GM23338 (cell line): ENCODE results near the gene ADAMTSL2. TPM values are rescaled to one million over a fixed set of nuclear protein-coding genes. Genes with fewer than 3 reads are reported as not detected.

Source experiments
- ATAC-seq: fragments of 200-7000 bp; cut with Tn5 transposase; 3 replicates; pipeline ENCODE4 v1.9.1; 2020
- DNase-seq: peaks from one replicate; pipeline ENCODE4 v3.0.0-alpha.2; 2015; ENCODE audit warnings: low spot score
- H2AFZ ChIP-seq: fragments of 200-600 bp; sonication (generic); 2 replicates; pipeline ENCODE4 v1.8.0; 2016; ENCODE audit warnings: antibody characterized with exemption, mild to moderate bottlenecking, moderate library complexity
- H3F3A ChIP-seq: fragments of 200-600 bp; sonication (generic); replicated peaks from 2 replicates; pipeline ENCODE4 v1.8.0; 2017; ENCODE audit warnings: antibody characterized with exemption, mixed run types, low read depth
- H3K27ac ChIP-seq: fragments of 200-600 bp; sonication (generic); 2 replicates; pipeline ENCODE4 v1.6.1; 2016; ENCODE audit warnings: low read depth
- H3K27me3 ChIP-seq: fragments of 200-600 bp; sonication (generic); 2 replicates; pipeline ENCODE4 v1.8.0; 2016; ENCODE audit warnings: mild to moderate bottlenecking, mixed run types, moderate library complexity; ENCODE audit not compliant: insufficient read depth
- H3K36me3 ChIP-seq: fragments of 200-600 bp; sonication (generic); 2 replicates; pipeline ENCODE4 v1.8.0; 2016; ENCODE audit warnings: mild to moderate bottlenecking; ENCODE audit not compliant: insufficient read depth
- H3K4me1 ChIP-seq: fragments of 200-600 bp; sonication (generic); 2 replicates; pipeline ENCODE4 v1.8.0; 2016; ENCODE audit warnings: mild to moderate bottlenecking, moderate library complexity; ENCODE audit not compliant: insufficient read depth
- H3K4me2 ChIP-seq: fragments of 200-600 bp; sonication (generic); 2 replicates; pipeline ENCODE4 v1.7.1; 2017; ENCODE audit warnings: mixed run types
- H3K4me3 ChIP-seq: fragments of 200-600 bp; sonication (generic); 2 replicates; pipeline ENCODE4 v1.6.1; 2016; ENCODE audit warnings: mixed run types
- H3K79me2 ChIP-seq: fragments of 200-600 bp; sonication (generic); replicated peaks from 2 replicates; pipeline ENCODE4 v1.8.0; 2017; ENCODE audit warnings: mild to moderate bottlenecking; ENCODE audit not compliant: insufficient read depth
- H3K9me2 ChIP-seq: fragments of 200-600 bp; sonication (generic); 2 replicates; pipeline ENCODE4 v1.8.0; 2017; ENCODE audit not compliant: insufficient read depth
- H4K20me1 ChIP-seq: fragments of 200-600 bp; sonication (generic); replicated peaks from 2 replicates; pipeline ENCODE4 v1.8.0; 2017; ENCODE audit warnings: mild to moderate bottlenecking; ENCODE audit not compliant: insufficient read depth
- H3K27ac Mint-ChIP-seq: 2 replicates; pipeline ENCODE4 v1.8.0; 2020; ENCODE audit warnings: inconsistent platforms, mild to moderate bottlenecking, moderate library complexity, mixed read lengths
- H3K27me3 Mint-ChIP-seq: 3 replicates; pipeline ENCODE4 v1.8.0; 2022; ENCODE audit warnings: low read depth, mild to moderate bottlenecking, moderate library complexity, mixed read lengths, inconsistent platforms; ENCODE audit not compliant: insufficient read depth, poor library complexity
- H3K36me3 Mint-ChIP-seq: 3 replicates; pipeline ENCODE4 v1.8.0; 2021; ENCODE audit warnings: low read depth, mild to moderate bottlenecking, inconsistent platforms, moderate library complexity, mixed read lengths
- H3K4me1 Mint-ChIP-seq: 3 replicates; pipeline ENCODE4 v1.8.0; 2020; ENCODE audit warnings: mild to moderate bottlenecking, inconsistent platforms, mixed read lengths
- H3K4me3 Mint-ChIP-seq: 3 replicates; pipeline ENCODE4 v1.8.0; 2021; ENCODE audit warnings: moderate library complexity, mild to moderate bottlenecking, inconsistent platforms, mixed read lengths
- H3K9me3 Mint-ChIP-seq: 3 replicates; pipeline ENCODE4 v1.8.0; 2020; ENCODE audit warnings: moderate library complexity, mild to moderate bottlenecking, inconsistent platforms, mixed read lengths
- CREB1 ChIP-seq: fragments of 250-450 bp; sonication (Bioruptor Pico); IDR thresholded peaks from 2 replicates; pipeline ENCODE4 v1.5.0; 2020; ENCODE audit warnings: low read depth, mild to moderate bottlenecking, moderate library complexity
- EZH2 ChIP-seq: fragments of 200-600 bp; sonication (generic); IDR thresholded peaks from one replicate; pipeline ENCODE4 v1.8.0; 2017; ENCODE audit warnings: antibody characterized with exemption, mild to moderate bottlenecking, low read depth; ENCODE audit not compliant: unreplicated experiment
- EZH2phosphoT487 ChIP-seq: fragments of 200-600 bp; sonication (generic); IDR thresholded peaks from one replicate; pipeline ENCODE4 v1.8.1; 2018; ENCODE audit warnings: antibody characterized with exemption; ENCODE audit not compliant: unreplicated experiment
- JUNB ChIP-seq: IDR thresholded peaks from one replicate; pipeline ENCODE4 v1.6.1; 2016; ENCODE audit warnings: antibody characterized with exemption; ENCODE audit not compliant: unreplicated experiment
- NANOG ChIP-seq: IDR thresholded peaks from 2 replicates; pipeline ENCODE4 v1.6.1; 2016; ENCODE audit warnings: antibody characterized with exemption, borderline replicate concordance
- POLR2AphosphoS5 ChIP-seq: IDR thresholded peaks from 2 replicates; pipeline ENCODE4 v1.6.1; 2016; ENCODE audit warnings: antibody characterized with exemption, low read depth
- STAT1 ChIP-seq: IDR thresholded peaks from one replicate; pipeline ENCODE4 v1.6.1; 2016; ENCODE audit warnings: antibody characterized with exemption; ENCODE audit not compliant: unreplicated experiment
- ZNF114 ChIP-seq: fragments of 250-450 bp; sonication (Bioruptor Pico); IDR thresholded peaks from 2 replicates; pipeline ENCODE4 v1.5.0; 2020; ENCODE audit warnings: mild to moderate bottlenecking, moderate library complexity
- ZNF331 ChIP-seq: fragments of 250-450 bp; sonication (Bioruptor Pico); IDR thresholded peaks from 2 replicates; pipeline ENCODE4 v1.5.0; 2020; ENCODE audit warnings: low read depth, mild to moderate bottlenecking, moderate library complexity
- polyA plus RNA-seq: library from polyadenylated mRNA; unstranded; fragments of >200 nt; fragmentation: Nextera tagmentation; extraction: Ambion mirVana; gene quantifications from 2 replicates; pipeline ENCODE4 v1.2.1, GENCODE V29; 2016
- total RNA-seq: library from RNA; depleted of rRNA; stranded (reverse); fragments of >200 nt; shearing (Covaris generic); gene quantifications from 2 replicates; pipeline ENCODE4 v1.2.3, GENCODE V29; 2014
- TF ChIP-seq, protein P1 (sequence below), 2 experiments: fragments of 200-600 bp in 1 of 2; sonication (generic) in 1 of 2; conservative IDR thresholded peaks; 2 replicates each; pipeline versions ENCODE4 v1.5.1 to v1.6.1; 2016 to 2017; ENCODE audit warnings: antibody characterized with exemption in 2 of 2, low read depth in 2 of 2, mild to moderate bottlenecking in 2 of 2, moderate library complexity in 1 of 2
- TF ChIP-seq, protein P2 (sequence below): IDR thresholded peaks from one replicate; pipeline ENCODE4 v1.6.1; 2018; ENCODE audit warnings: antibody characterized with exemption; ENCODE audit not compliant: unreplicated experiment
- TF ChIP-seq, protein P3 (sequence below): fragments of 250-450 bp; sonication (Bioruptor Pico); IDR thresholded peaks from 2 replicates; pipeline ENCODE4 v1.5.0; 2020; ENCODE audit warnings: mild to moderate bottlenecking, moderate library complexity
- TF ChIP-seq, protein P4 (sequence below): IDR thresholded peaks from 2 replicates; pipeline ENCODE4 v1.6.1; 2016; ENCODE audit warnings: antibody characterized with exemption

ADAMTSL2 gene
- total and polyA plus RNA-seq, 2 experiments from 2014 or later, result 0.15 to 0.66 TPM

DNA sequence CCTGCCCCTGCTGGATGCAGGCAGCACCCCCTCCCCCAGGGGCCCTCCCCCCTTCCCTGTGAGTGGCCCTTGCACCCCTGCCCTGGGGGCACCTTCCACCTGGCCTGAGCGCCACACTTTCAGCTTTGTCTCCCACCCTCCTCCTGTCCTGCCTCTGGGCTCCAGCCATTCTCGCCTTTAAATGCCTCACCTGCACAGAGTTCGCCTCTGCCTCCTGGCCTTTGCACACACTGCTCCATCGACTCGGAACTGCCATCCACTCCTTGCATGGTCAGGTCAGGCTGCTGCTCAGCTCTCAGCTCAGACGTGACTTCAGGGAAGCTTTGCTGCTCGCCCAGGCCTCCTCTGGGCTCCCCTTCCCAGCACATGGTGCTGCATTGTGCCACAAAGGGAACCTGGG is 64.5 kb downstream of the ADAMTSL2 start:
- Mint-ChIP-seq H3K4me1 (peaks cover 15% of the 10 kb centered on the region; the same call in 2 of the 3 replicates), H3K27me3 (peaks cover 5% of the 10 kb centered on the region), H3K9me3 (peaks cover 37% of the 10 kb centered on the region), H3K4me3 (no peak overlapping the region), H3K36me3 (peaks cover 14% of the 10 kb centered on the region), H3K27ac (no peak overlapping the region)
- H3K4me3 ChIP-seq, result no peak overlapping the region
- H3K4me1 ChIP-seq, result no peaks in the 10 kb centered on the region
- H3K4me2 ChIP-seq, result no peak overlapping the region
- no peak for ATAC-seq
- H3F3A ChIP-seq, result peaks cover 6% of the 10 kb centered on the region; the same call in 1 of the 2 replicates
- H3K9me2 ChIP-seq, result no peaks in the 10 kb centered on the region
- H4K20me1 ChIP-seq, result no peaks in the 10 kb centered on the region
- TF ChIP-seq, protein P1, sequence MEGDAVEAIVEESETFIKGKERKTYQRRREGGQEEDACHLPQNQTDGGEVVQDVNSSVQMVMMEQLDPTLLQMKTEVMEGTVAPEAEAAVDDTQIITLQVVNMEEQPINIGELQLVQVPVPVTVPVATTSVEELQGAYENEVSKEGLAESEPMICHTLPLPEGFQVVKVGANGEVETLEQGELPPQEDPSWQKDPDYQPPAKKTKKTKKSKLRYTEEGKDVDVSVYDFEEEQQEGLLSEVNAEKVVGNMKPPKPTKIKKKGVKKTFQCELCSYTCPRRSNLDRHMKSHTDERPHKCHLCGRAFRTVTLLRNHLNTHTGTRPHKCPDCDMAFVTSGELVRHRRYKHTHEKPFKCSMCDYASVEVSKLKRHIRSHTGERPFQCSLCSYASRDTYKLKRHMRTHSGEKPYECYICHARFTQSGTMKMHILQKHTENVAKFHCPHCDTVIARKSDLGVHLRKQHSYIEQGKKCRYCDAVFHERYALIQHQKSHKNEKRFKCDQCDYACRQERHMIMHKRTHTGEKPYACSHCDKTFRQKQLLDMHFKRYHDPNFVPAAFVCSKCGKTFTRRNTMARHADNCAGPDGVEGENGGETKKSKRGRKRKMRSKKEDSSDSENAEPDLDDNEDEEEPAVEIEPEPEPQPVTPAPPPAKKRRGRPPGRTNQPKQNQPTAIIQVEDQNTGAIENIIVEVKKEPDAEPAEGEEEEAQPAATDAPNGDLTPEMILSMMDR (conservative IDR thresholded peaks at IDR 0.05; ENCODE audit: low read depth in 2 of 2), result no peak
- no peak for TF ChIP-seq EZH2phosphoT487
- TF ChIP-seq CREB1 (CRISPR knock-in tag), result no peak
- no peak for TF ChIP-seq STAT1
- no peak for TF ChIP-seq POLR2AphosphoS5
- TF ChIP-seq, protein P2, sequence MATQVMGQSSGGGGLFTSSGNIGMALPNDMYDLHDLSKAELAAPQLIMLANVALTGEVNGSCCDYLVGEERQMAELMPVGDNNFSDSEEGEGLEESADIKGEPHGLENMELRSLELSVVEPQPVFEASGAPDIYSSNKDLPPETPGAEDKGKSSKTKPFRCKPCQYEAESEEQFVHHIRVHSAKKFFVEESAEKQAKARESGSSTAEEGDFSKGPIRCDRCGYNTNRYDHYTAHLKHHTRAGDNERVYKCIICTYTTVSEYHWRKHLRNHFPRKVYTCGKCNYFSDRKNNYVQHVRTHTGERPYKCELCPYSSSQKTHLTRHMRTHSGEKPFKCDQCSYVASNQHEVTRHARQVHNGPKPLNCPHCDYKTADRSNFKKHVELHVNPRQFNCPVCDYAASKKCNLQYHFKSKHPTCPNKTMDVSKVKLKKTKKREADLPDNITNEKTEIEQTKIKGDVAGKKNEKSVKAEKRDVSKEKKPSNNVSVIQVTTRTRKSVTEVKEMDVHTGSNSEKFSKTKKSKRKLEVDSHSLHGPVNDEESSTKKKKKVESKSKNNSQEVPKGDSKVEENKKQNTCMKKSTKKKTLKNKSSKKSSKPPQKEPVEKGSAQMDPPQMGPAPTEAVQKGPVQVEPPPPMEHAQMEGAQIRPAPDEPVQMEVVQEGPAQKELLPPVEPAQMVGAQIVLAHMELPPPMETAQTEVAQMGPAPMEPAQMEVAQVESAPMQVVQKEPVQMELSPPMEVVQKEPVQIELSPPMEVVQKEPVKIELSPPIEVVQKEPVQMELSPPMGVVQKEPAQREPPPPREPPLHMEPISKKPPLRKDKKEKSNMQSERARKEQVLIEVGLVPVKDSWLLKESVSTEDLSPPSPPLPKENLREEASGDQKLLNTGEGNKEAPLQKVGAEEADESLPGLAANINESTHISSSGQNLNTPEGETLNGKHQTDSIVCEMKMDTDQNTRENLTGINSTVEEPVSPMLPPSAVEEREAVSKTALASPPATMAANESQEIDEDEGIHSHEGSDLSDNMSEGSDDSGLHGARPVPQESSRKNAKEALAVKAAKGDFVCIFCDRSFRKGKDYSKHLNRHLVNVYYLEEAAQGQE, result no peak
- TF ChIP-seq EZH2, result no peak
- TF ChIP-seq ZNF114 (CRISPR knock-in tag), result no peak
- TF ChIP-seq, protein P3, sequence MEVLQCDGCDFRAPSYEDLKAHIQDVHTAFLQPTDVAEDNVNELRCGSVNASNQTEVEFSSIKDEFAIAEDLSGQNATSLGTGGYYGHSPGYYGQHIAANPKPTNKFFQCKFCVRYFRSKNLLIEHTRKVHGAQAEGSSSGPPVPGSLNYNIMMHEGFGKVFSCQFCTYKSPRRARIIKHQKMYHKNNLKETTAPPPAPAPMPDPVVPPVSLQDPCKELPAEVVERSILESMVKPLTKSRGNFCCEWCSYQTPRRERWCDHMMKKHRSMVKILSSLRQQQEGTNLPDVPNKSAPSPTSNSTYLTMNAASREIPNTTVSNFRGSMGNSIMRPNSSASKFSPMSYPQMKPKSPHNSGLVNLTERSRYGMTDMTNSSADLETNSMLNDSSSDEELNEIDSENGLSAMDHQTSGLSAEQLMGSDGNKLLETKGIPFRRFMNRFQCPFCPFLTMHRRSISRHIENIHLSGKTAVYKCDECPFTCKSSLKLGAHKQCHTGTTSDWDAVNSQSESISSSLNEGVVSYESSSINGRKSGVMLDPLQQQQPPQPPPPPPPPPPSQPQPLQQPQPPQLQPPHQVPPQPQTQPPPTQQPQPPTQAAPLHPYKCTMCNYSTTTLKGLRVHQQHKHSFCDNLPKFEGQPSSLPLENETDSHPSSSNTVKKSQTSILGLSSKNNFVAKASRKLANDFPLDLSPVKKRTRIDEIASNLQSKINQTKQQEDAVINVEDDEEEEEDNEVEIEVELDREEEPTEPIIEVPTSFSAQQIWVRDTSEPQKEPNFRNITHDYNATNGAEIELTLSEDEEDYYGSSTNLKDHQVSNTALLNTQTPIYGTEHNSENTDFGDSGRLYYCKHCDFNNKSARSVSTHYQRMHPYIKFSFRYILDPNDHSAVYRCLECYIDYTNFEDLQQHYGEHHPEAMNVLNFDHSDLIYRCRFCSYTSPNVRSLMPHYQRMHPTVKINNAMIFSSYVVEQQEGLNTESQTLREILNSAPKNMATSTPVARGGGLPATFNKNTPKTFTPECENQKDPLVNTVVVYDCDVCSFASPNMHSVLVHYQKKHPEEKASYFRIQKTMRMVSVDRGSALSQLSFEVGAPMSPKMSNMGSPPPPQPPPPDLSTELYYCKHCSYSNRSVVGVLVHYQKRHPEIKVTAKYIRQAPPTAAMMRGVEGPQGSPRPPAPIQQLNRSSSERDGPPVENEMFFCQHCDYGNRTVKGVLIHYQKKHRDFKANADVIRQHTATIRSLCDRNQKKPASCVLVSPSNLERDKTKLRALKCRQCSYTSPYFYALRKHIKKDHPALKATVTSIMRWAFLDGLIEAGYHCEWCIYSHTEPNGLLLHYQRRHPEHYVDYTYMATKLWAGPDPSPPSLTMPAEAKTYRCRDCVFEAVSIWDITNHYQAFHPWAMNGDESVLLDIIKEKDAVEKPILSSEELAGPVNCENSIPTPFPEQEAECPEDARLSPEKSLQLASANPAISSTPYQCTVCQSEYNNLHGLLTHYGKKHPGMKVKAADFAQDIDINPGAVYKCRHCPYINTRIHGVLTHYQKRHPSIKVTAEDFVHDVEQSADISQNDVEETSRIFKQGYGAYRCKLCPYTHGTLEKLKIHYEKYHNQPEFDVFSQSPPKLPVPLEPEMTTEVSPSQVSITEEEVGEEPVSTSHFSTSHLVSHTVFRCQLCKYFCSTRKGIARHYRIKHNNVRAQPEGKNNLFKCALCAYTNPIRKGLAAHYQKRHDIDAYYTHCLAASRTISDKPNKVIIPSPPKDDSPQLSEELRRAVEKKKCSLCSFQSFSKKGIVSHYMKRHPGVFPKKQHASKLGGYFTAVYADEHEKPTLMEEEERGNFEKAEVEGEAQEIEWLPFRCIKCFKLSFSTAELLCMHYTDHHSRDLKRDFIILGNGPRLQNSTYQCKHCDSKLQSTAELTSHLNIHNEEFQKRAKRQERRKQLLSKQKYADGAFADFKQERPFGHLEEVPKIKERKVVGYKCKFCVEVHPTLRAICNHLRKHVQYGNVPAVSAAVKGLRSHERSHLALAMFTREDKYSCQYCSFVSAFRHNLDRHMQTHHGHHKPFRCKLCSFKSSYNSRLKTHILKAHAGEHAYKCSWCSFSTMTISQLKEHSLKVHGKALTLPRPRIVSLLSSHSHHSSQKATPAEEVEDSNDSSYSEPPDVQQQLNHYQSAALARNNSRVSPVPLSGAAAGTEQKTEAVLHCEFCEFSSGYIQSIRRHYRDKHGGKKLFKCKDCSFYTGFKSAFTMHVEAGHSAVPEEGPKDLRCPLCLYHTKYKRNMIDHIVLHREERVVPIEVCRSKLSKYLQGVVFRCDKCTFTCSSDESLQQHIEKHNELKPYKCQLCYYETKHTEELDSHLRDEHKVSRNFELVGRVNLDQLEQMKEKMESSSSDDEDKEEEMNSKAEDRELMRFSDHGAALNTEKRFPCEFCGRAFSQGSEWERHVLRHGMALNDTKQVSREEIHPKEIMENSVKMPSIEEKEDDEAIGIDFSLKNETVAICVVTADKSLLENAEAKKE (CRISPR knock-in tag), result no peak
- TF ChIP-seq, protein P4, sequence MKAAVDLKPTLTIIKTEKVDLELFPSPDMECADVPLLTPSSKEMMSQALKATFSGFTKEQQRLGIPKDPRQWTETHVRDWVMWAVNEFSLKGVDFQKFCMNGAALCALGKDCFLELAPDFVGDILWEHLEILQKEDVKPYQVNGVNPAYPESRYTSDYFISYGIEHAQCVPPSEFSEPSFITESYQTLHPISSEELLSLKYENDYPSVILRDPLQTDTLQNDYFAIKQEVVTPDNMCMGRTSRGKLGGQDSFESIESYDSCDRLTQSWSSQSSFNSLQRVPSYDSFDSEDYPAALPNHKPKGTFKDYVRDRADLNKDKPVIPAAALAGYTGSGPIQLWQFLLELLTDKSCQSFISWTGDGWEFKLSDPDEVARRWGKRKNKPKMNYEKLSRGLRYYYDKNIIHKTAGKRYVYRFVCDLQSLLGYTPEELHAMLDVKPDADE, result no peak
- TF ChIP-seq JUNB, result no peak
- no peak for TF ChIP-seq ZNF331 (CRISPR knock-in tag)
- no peak for TF ChIP-seq NANOG
- no peak for DNase-seq
- no peak overlapping the region for H3K27ac ChIP-seq
- H2AFZ ChIP-seq, result no peak overlapping the region
- no peaks in the 10 kb centered on the region for H3K36me3 ChIP-seq
- H3K27me3 ChIP-seq, result no peaks in the 10 kb centered on the region
- H3K79me2 ChIP-seq, result no peaks in the 10 kb centered on the region
